H1 (cell line): Measurements from ENCODE around the gene TBCD. TPM values are rescaled to one million over a fixed set of nuclear protein-coding genes. Genes with fewer than 3 reads are reported as not detected.

Experiments
- POLR2AphosphoS5 ChIP-seq: IDR thresholded peaks from 2 replicates; pipeline ENCODE4 v1.6.1; 2011; ENCODE audit warnings: low read depth, low read length
- RXRA ChIP-seq: IDR thresholded peaks from 2 replicates; pipeline ENCODE4 v1.6.1; 2011; ENCODE audit warnings: low read depth, mild to moderate bottlenecking, low read length, moderate library complexity; ENCODE audit not compliant: insufficient read depth
- polyA plus RNA-seq, 7 experiments: library from polyadenylated mRNA; depleted of rRNA in 3 of 7; stranded (reverse) in 5 of 7; unstranded in 2 of 7; fragments of >200 nt in 5 of 7; fragments of 200-250 nt in 2 of 7; gene quantifications; 1 replicate in 5 of 7; 2 replicates in 1 of 7; 4 replicates in 1 of 7; pipeline versions ENCODE4 v1.2.1 to v1.2.3, GENCODE V29; 2011 to 2013; ENCODE audit warnings: missing spikeins in 2 of 7, mixed read lengths in 2 of 7
- total RNA-seq: library from RNA; stranded (reverse); fragmentation: NEBNext Ultra II Directional; extraction: Animal tissue kit (Norgen Biotek cat#: 25700); gene quantifications from 2 replicates; pipeline ENCODE4 v1.2.1, GENCODE V29; 2021
- TF ChIP-seq, protein P1 (sequence below): fragments of 300-600 bp; sonication (generic); IDR thresholded peaks from 2 replicates; pipeline ENCODE4 v1.7.1; 2012; ENCODE audit warnings: low read length, moderate library complexity, mild to moderate bottlenecking, inconsistent platforms; ENCODE audit not compliant: insufficient replicate concordance

TBCD gene
- total and polyA plus RNA-seq, 2 of the 8 experiments (the other 6 are each of a cell fraction or from before 2014, with no cell fraction given): 118 to 162 TPM

DNA sequence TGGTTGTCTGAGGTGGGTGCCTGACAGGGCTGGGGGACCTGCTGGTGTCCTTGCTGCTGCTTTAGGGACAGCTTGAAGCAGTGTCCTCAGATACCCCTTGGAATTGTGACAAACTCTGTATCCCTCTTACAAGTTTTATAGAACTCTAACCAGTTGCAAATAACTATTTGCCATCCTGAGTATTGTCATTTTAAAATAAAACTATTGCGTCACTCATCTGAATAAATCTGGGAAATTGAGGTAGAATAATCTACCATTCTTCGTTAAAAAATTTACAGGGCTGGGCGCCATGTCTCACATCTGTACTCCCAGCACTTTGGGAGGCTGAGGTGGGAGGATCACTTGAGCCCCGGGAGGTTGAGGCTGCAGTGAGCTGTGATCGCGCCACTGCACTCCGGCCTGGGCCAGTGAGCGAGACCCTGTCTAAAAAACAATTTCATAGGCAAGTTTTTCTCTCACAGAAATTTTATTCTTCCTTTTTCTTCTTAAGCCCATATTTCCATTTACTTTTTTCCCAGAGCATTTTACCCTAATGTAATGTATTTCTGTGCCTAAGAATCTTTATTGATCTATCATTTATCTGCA is 73.8 kb downstream of the TBCD start (continued):
- TF ChIP-seq, protein P1, sequence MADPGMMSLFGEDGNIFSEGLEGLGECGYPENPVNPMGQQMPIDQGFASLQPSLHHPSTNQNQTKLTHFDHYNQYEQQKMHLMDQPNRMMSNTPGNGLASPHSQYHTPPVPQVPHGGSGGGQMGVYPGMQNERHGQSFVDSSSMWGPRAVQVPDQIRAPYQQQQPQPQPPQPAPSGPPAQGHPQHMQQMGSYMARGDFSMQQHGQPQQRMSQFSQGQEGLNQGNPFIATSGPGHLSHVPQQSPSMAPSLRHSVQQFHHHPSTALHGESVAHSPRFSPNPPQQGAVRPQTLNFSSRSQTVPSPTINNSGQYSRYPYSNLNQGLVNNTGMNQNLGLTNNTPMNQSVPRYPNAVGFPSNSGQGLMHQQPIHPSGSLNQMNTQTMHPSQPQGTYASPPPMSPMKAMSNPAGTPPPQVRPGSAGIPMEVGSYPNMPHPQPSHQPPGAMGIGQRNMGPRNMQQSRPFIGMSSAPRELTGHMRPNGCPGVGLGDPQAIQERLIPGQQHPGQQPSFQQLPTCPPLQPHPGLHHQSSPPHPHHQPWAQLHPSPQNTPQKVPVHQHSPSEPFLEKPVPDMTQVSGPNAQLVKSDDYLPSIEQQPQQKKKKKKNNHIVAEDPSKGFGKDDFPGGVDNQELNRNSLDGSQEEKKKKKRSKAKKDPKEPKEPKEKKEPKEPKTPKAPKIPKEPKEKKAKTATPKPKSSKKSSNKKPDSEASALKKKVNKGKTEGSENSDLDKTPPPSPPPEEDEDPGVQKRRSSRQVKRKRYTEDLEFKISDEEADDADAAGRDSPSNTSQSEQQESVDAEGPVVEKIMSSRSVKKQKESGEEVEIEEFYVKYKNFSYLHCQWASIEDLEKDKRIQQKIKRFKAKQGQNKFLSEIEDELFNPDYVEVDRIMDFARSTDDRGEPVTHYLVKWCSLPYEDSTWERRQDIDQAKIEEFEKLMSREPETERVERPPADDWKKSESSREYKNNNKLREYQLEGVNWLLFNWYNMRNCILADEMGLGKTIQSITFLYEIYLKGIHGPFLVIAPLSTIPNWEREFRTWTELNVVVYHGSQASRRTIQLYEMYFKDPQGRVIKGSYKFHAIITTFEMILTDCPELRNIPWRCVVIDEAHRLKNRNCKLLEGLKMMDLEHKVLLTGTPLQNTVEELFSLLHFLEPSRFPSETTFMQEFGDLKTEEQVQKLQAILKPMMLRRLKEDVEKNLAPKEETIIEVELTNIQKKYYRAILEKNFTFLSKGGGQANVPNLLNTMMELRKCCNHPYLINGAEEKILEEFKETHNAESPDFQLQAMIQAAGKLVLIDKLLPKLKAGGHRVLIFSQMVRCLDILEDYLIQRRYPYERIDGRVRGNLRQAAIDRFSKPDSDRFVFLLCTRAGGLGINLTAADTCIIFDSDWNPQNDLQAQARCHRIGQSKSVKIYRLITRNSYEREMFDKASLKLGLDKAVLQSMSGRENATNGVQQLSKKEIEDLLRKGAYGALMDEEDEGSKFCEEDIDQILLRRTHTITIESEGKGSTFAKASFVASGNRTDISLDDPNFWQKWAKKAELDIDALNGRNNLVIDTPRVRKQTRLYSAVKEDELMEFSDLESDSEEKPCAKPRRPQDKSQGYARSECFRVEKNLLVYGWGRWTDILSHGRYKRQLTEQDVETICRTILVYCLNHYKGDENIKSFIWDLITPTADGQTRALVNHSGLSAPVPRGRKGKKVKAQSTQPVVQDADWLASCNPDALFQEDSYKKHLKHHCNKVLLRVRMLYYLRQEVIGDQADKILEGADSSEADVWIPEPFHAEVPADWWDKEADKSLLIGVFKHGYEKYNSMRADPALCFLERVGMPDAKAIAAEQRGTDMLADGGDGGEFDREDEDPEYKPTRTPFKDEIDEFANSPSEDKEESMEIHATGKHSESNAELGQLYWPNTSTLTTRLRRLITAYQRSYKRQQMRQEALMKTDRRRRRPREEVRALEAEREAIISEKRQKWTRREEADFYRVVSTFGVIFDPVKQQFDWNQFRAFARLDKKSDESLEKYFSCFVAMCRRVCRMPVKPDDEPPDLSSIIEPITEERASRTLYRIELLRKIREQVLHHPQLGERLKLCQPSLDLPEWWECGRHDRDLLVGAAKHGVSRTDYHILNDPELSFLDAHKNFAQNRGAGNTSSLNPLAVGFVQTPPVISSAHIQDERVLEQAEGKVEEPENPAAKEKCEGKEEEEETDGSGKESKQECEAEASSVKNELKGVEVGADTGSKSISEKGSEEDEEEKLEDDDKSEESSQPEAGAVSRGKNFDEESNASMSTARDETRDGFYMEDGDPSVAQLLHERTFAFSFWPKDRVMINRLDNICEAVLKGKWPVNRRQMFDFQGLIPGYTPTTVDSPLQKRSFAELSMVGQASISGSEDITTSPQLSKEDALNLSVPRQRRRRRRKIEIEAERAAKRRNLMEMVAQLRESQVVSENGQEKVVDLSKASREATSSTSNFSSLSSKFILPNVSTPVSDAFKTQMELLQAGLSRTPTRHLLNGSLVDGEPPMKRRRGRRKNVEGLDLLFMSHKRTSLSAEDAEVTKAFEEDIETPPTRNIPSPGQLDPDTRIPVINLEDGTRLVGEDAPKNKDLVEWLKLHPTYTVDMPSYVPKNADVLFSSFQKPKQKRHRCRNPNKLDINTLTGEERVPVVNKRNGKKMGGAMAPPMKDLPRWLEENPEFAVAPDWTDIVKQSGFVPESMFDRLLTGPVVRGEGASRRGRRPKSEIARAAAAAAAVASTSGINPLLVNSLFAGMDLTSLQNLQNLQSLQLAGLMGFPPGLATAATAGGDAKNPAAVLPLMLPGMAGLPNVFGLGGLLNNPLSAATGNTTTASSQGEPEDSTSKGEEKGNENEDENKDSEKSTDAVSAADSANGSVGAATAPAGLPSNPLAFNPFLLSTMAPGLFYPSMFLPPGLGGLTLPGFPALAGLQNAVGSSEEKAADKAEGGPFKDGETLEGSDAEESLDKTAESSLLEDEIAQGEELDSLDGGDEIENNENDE: no peak
- TF ChIP-seq RXRA (no peak), POLR2AphosphoS5 (no peak)
